ENCODE results near the gene JUP. TPM values are rescaled to one million over a fixed set of nuclear protein-coding genes. Genes with fewer than 3 reads are reported as not detected.

Gene JUP
- total and polyA plus RNA-seq, 2 of the 13 experiments (the other 11 are each of a cell fraction or from before 2014, with no cell fraction given) = 12.1 to 20.6 TPM

- ChIA-PET POLR2A (interaction anchor here (2.1 kb wide), 1 partner anchor 23 kb away, joined by 6 read pairs; the partner anchor contains the start of gene JUP), CTCF (ENCODE audit: low intra/inter-chr PET ratio, low total read pairs) (no interaction called here)
- no peak for FAIRE-seq
- Histone ChIP-seq H3K27me3 (ENCODE audit: control insufficient read depth in 1 of 2, insufficient read depth in 2 of 2, low read length in 2 of 2) (no peaks in the 10 kb centered on the region), H3K79me2 (ENCODE audit: insufficient read depth, low read length) (no peaks in the 10 kb centered on the region), H3K4me1 (ENCODE audit: insufficient read depth, low read length) (no peaks in the 10 kb centered on the region), H2AFZ (ENCODE audit: low read length) (no peak overlapping the region), H4K20me1 (ENCODE audit: insufficient read depth, low read length) (no peaks in the 10 kb centered on the region), H3K9me3 (ENCODE audit: low read length) (no peaks in the 10 kb centered on the region), H3K4me2 (ENCODE audit: low read depth, low read length) (no peak overlapping the region), H3K27ac (ENCODE audit: extremely low read length, insufficient read depth, low read length) (no peak overlapping the region), H3K9ac (ENCODE audit: insufficient read depth, low read depth, low read length) (no peak overlapping the region), H3K4me3 (replicated peaks in 1 of 3; ENCODE audit: insufficient read depth in 1 of 3, low read depth in 2 of 3, low read length in 3 of 3) (no peak overlapping the region), H3K36me3 (replicated peaks in 1 of 2; ENCODE audit: control insufficient read depth in 1 of 2, insufficient read depth in 2 of 2, low read length in 2 of 2) (peaks cover 40 to 62% of the 10 kb centered on the region in 2 experiments; a peak in 4 of 5 replicates)
- ATAC-seq = no peak
- intact Hi-C loops (cut with micrococcal nuclease; ENCODE audit: unreplicated experiment) (no loop called here), in situ Hi-C loops (cut with HindIII; ENCODE audit: extremely low pct_ligation_motif_present, low pct_unique_long_range_greater_than_20kb) (no loop called here)
- no peak for DNase-seq (ENCODE audit: low spot score)
- BruUV-seq (replicated peaks) = no TSS peak
- WGBS (ENCODE audit: low lambda C conversion rate) = 100% methylated on average over 5 of the region's 8 CpGs
- TF ChIP-seq GPBP1L1 (CRISPR knock-in tag; IDR thresholded peaks at IDR 0.05) = no peak
- no peak for TF ChIP-seq SRF (IDR thresholded peaks at IDR 0.05; ENCODE audit: low read depth, low read length)
- no peak for TF ChIP-seq AKNA (CRISPR knock-in tag; IDR thresholded peaks at IDR 0.05; ENCODE audit: borderline replicate concordance)
- peak; percentile 96 for TF ChIP-seq ZNF768 (CRISPR knock-in tag; IDR thresholded peaks at IDR 0.05)
- no peak for TF ChIP-seq ZFX (CRISPR knock-in tag; IDR thresholded peaks at IDR 0.05; ENCODE audit: low read depth)
- no peak for TF ChIP-seq LCORL (IDR thresholded peaks at IDR 0.05)
- no peak for TF ChIP-seq LCORL (CRISPR knock-in tag; IDR thresholded peaks at IDR 0.05)
- TF ChIP-seq ZNF646 (CRISPR knock-in tag; IDR thresholded peaks at IDR 0.05) = no peak
- no peak for TF ChIP-seq PHF8 (CRISPR knock-in tag; IDR thresholded peaks at IDR 0.05)
- no peak for TF ChIP-seq KLF15 (CRISPR knock-in tag; IDR thresholded peaks at IDR 0.05; ENCODE audit: borderline replicate concordance)
- TF ChIP-seq AGO2 (optimal IDR thresholded peaks at IDR 0.05; ENCODE audit: low read depth, low read length) = no peak
- no peak for TF ChIP-seq HMGA1 (CRISPR knock-in tag; conservative IDR thresholded peaks at IDR 0.05)
- no peak for TF ChIP-seq FOSL1 (CRISPR knock-in tag; IDR thresholded peaks at IDR 0.05; ENCODE audit: borderline replicate concordance)
Measured at GRCh38 chr17:41763327-41763726, 23.2 kb downstream of the JUP start.
